Upper lobe of right lung (tissue), 1 donor: ENCODE data around the gene MRGPRD. TPM values are rescaled to one million over a fixed set of nuclear protein-coding genes. Genes with fewer than 3 reads are reported as not detected.

Experiments used
- ATAC-seq: fragments of 200-7000 bp; cut with Tn5 transposase; one replicate; pipeline ENCODE4 v1.9.1; 2020; ENCODE audit warnings: mild to moderate bottlenecking, moderate library complexity
- DNase-seq: peaks from one replicate; pipeline ENCODE4 v3.0.0-alpha.2; 2020
- H3K27ac ChIP-seq: fragments of 200-600 bp; one replicate; pipeline ENCODE4 v1.8.0; 2022
- H3K27me3 ChIP-seq: fragments of 200-600 bp; one replicate; pipeline ENCODE4 v1.8.0; 2022; ENCODE audit warnings: mild to moderate bottlenecking
- H3K36me3 ChIP-seq: fragments of 200-600 bp; one replicate; pipeline ENCODE4 v1.8.0; 2022
- H3K4me1 ChIP-seq: fragments of 200-600 bp; one replicate; pipeline ENCODE4 v1.8.0; 2022
- H3K4me3 ChIP-seq: fragments of 200-600 bp; one replicate; pipeline ENCODE4 v1.8.0; 2022; ENCODE audit warnings: mild to moderate bottlenecking
- H3K9me3 ChIP-seq: fragments of 200-600 bp; one replicate; pipeline ENCODE4 v1.8.0; 2022
- CTCF ChIP-seq: fragments of 200-600 bp; IDR thresholded peaks from one replicate; pipeline ENCODE4 v1.8.0; 2022; ENCODE audit warnings: antibody characterized with exemption
- intact Hi-C: fragments of 100-400 bp; cut with DNase I; formaldehyde crosslinking; loops from one replicate; pipeline ENCODE4 v1.11.0; 2022
- total RNA-seq: library from RNA; stranded (reverse); fragmentation: NEBNext Ultra II Directional; extraction: Animal tissue kit (Norgen Biotek cat#: 25700); gene quantifications from one replicate; pipeline ENCODE4 v1.2.1, GENCODE V29; 2021
- donor health status: DM: no; HTN: yes; CAD: no; lungs with severe emphysema.

Gene MRGPRD
- total RNA-seq, 1 donor from 2014 or later = not detected

- ATAC-seq (no peak), DNase-seq (no peak)
- H3K9me3 ChIP-seq = no peaks in the 10 kb centered on the region
- intact Hi-C loops = no loop called here
- H3K4me3 ChIP-seq = no peak overlapping the region
- H3K27me3 ChIP-seq = no peaks in the 10 kb centered on the region
- no peak for TF ChIP-seq CTCF
- peaks cover 82% of the 10 kb centered on the region for H3K36me3 ChIP-seq
- no peak overlapping the region for H3K27ac ChIP-seq
- H3K4me1 ChIP-seq = no peaks in the 10 kb centered on the region
Observed at GRCh38 chr11:68932933-68933577, 47.7 kb downstream of the MRGPRD start.

GRCh38 chr11:68932358-68932757, 48.4 kb downstream of the MRGPRD start:
- peaks cover 81% of the 10 kb centered on the region for H3K36me3 ChIP-seq

GRCh38 chr11:68931911-68932310, 48.9 kb downstream of the MRGPRD start:
- DNase-seq (no peak), ATAC-seq (no peak)
- H3K4me3 ChIP-seq = no peak overlapping the region
- intact Hi-C loops = no loop called here
- no peak for TF ChIP-seq CTCF
- peaks cover 77% of the 10 kb centered on the region for H3K36me3 ChIP-seq
- no peaks in the 10 kb centered on the region for H3K9me3 ChIP-seq
- no peak overlapping the region for H3K27ac ChIP-seq
- no peaks in the 10 kb centered on the region for H3K27me3 ChIP-seq
- H3K4me1 ChIP-seq = no peaks in the 10 kb centered on the region

More at GRCh38 chr11:68932358-68932757, 48.4 kb downstream of the MRGPRD start:
- ATAC-seq (no peak), DNase-seq (no peak)
- no peaks in the 10 kb centered on the region for H3K9me3 ChIP-seq
- H3K27me3 ChIP-seq = no peaks in the 10 kb centered on the region
- intact Hi-C loops = no loop called here
- no peak overlapping the region for H3K4me3 ChIP-seq
- no peak overlapping the region for H3K27ac ChIP-seq
- H3K4me1 ChIP-seq = no peaks in the 10 kb centered on the region
- TF ChIP-seq CTCF = no peak

GRCh38 chr11:68930991-68931855, 49.6 kb downstream of the MRGPRD start:
- Histone ChIP-seq H3K4me1 (no peaks in the 10 kb centered on the region), H3K4me3 (no peak overlapping the region), H3K27ac (no peak overlapping the region), H3K9me3 (no peaks in the 10 kb centered on the region), H3K36me3 (peaks cover 70% of the 10 kb centered on the region), H3K27me3 (no peaks in the 10 kb centered on the region)
- DNase-seq (no peak), ATAC-seq (no peak)
- intact Hi-C loops = no loop called here
- TF ChIP-seq CTCF = no peak

Other genes with a start within 250 kb of the MRGPRD start
- gene TESMIN, start 229.5 kb downstream of the MRGPRD start, total RNA-seq = 0.81 TPM
- 76.4 TPM for gene CPT1A, start 139.1 kb downstream of the MRGPRD start, total RNA-seq
- gene MRPL21, start 77.2 kb downstream of the MRGPRD start, total RNA-seq = 36.3 TPM
- gene IGHMBP2, start 77.1 kb downstream of the MRGPRD start, total RNA-seq = 20.3 TPM
- 13.2 TPM for gene MRGPRF, start 32.3 kb upstream of the MRGPRD start, total RNA-seq
- 16.6 TPM for gene TPCN2, start 67.9 kb upstream of the MRGPRD start, total RNA-seq
- gene SMIM38, start 174.9 kb upstream of the MRGPRD start, total RNA-seq = not detected